Liver (tissue), 9 donors: ENCODE measurements around the gene VASP. TPM values are rescaled to one million over a fixed set of nuclear protein-coding genes. Genes with fewer than 3 reads are reported as not detected.

Experiments used
- DNase-seq: peaks from one replicate; pipeline ENCODE4 v3.0.0-alpha.2; 2017; ENCODE audit warnings: low spot score
- H3K27ac ChIP-seq, 2 donors: one replicate each; pipeline ENCODE4 v1.7.0; 2013; ENCODE audit warnings: inconsistent platforms in 2 of 2, low read length in 2 of 2, control low read depth in 1 of 2, low read depth in 1 of 2, mild to moderate bottlenecking in 1 of 2
- H3K27me3 ChIP-seq, 4 donors: one replicate each; pipeline versions ENCODE4 v1.6.1 to v1.7.0; 2013; ENCODE audit warnings: low read length in 3 of 4, inconsistent platforms in 1 of 4, mild to moderate bottlenecking in 1 of 4, moderate library complexity in 1 of 4; ENCODE audit not compliant: control insufficient read depth in 4 of 4, insufficient read depth in 4 of 4
- H3K36me3 ChIP-seq, 4 donors: one replicate each; pipeline versions ENCODE4 v1.6.1 to v1.7.0; 2013; ENCODE audit warnings: low read length in 3 of 4, mild to moderate bottlenecking in 3 of 4, low read depth in 1 of 4, moderate library complexity in 1 of 4; ENCODE audit not compliant: control insufficient read depth in 4 of 4, insufficient read depth in 3 of 4
- H3K4me1 ChIP-seq, 4 donors: one replicate each; pipeline versions ENCODE4 v1.6.1 to v1.7.0; 2013; ENCODE audit warnings: low read length in 3 of 4, mild to moderate bottlenecking in 3 of 4, moderate library complexity in 1 of 4; ENCODE audit not compliant: control insufficient read depth in 4 of 4, insufficient read depth in 4 of 4
- H3K4me3 ChIP-seq, 3 donors: one replicate each; pipeline versions ENCODE4 v1.6.1 to v1.7.0; 2013; ENCODE audit warnings: low read length in 3 of 3, control low read depth in 1 of 3, low read depth in 1 of 3, mild to moderate bottlenecking in 1 of 3
- H3K9ac ChIP-seq, 2 donors: one replicate each; pipeline ENCODE4 v1.7.0; 2013; ENCODE audit warnings: low read length in 2 of 2, mild to moderate bottlenecking in 2 of 2, moderate library complexity in 2 of 2, control low read depth in 1 of 2, low read depth in 1 of 2
- H3K9me3 ChIP-seq, 4 donors: one replicate each; pipeline versions ENCODE4 v1.6.1 to v1.7.0; 2013; ENCODE audit warnings: low read length in 3 of 4; ENCODE audit not compliant: control insufficient read depth in 4 of 4
- EGR1 ChIP-seq, 2 donors: IDR thresholded peaks; 2 replicates each; pipeline ENCODE4 v1.6.1; 2016 to 2018; ENCODE audit warnings: antibody characterized with exemption in 2 of 2, low read depth in 2 of 2
- FOXA1 ChIP-seq: IDR thresholded peaks from 2 replicates; pipeline ENCODE4 v1.6.1; 2016; ENCODE audit warnings: antibody characterized with exemption
- FOXA2 ChIP-seq: IDR thresholded peaks from 2 replicates; pipeline ENCODE4 v1.6.1; 2016; ENCODE audit warnings: antibody characterized with exemption
- GABPA ChIP-seq, 2 donors: IDR thresholded peaks in 1 of 2; conservative IDR thresholded peaks in 1 of 2; 2 replicates each; pipeline ENCODE4 v1.6.1; 2016; ENCODE audit warnings: antibody characterized with exemption in 2 of 2, mild to moderate bottlenecking in 1 of 2, moderate library complexity in 1 of 2
- HNF4A ChIP-seq, 2 donors: conservative IDR thresholded peaks; 2 replicates each; pipeline ENCODE4 v1.6.1; 2016; ENCODE audit warnings: antibody characterized with exemption in 2 of 2, mild to moderate bottlenecking in 2 of 2
- HNF4G ChIP-seq: IDR thresholded peaks from 2 replicates; pipeline ENCODE4 v1.6.1; 2016; ENCODE audit warnings: antibody characterized with exemption
- JUND ChIP-seq, 2 donors: IDR thresholded peaks; 2 replicates each; pipeline ENCODE4 v1.6.1; 2016; ENCODE audit warnings: antibody characterized with exemption in 2 of 2
- NR2F2 ChIP-seq: IDR thresholded peaks from 2 replicates; pipeline ENCODE4 v1.6.1; 2016; ENCODE audit warnings: antibody characterized with exemption
- RAD21 ChIP-seq, 2 donors: IDR thresholded peaks; 2 replicates each; pipeline ENCODE4 v1.6.1; 2016; ENCODE audit warnings: antibody characterized with exemption in 2 of 2, mild to moderate bottlenecking in 2 of 2
- RXRA ChIP-seq, 2 donors: IDR thresholded peaks; 2 replicates each; pipeline ENCODE4 v1.6.1; 2017 to 2018; ENCODE audit warnings: antibody characterized with exemption in 2 of 2, mild to moderate bottlenecking in 1 of 2
- SP1 ChIP-seq: IDR thresholded peaks from 2 replicates; pipeline ENCODE4 v1.6.1; 2018; ENCODE audit warnings: antibody characterized with exemption, mild to moderate bottlenecking
- TAF1 ChIP-seq: conservative IDR thresholded peaks from 2 replicates; pipeline ENCODE4 v1.6.1; 2016; ENCODE audit warnings: antibody characterized with exemption, mild to moderate bottlenecking
- YY1 ChIP-seq: IDR thresholded peaks from 2 replicates; pipeline ENCODE4 v1.6.1; 2016; ENCODE audit warnings: antibody characterized with exemption, mild to moderate bottlenecking
- WGBS: extraction: QIAGEN DNeasy Blood & Tissue Kit; methylation state at CpG from one replicate; pipeline ENCODE4 v1.1.7; 2013; 5-methylcytosine and 5-hydroxymethylcytosine counted together
- polyA plus RNA-seq, 2 donors: library from polyadenylated mRNA; stranded (reverse) in 1 of 2; unstranded in 1 of 2; fragments of 200-250 nt in 1 of 2; fragments of >200 nt in 1 of 2; fragmentation: Nextera tagmentation in 1 of 2; extraction: Ambion mirVana in 1 of 2; gene quantifications; one replicate each; pipeline versions ENCODE4 v1.2.1 to v1.2.3, GENCODE V29; 2013 to 2015
- total RNA-seq, 2 donors: library from RNA; depleted of rRNA; stranded (reverse); fragments of >200 nt; gene quantifications; one replicate each; pipeline ENCODE4 v1.2.3, GENCODE V29; 2014
- TF ChIP-seq, protein P1 (sequence below): IDR thresholded peaks from 2 replicates; pipeline ENCODE4 v1.6.1; 2016; ENCODE audit warnings: antibody characterized with exemption
- TF ChIP-seq, protein P2 (sequence below): IDR thresholded peaks from 2 replicates; pipeline ENCODE4 v1.6.1; 2016; ENCODE audit warnings: antibody characterized with exemption
- TF ChIP-seq, protein P3 (sequence below): IDR thresholded peaks from 2 replicates; pipeline ENCODE4 v1.6.1; 2016; ENCODE audit warnings: antibody characterized with exemption, mild to moderate bottlenecking
- TF ChIP-seq, protein P4 (sequence below): IDR thresholded peaks from 2 replicates; pipeline ENCODE4 v1.6.1; 2016; ENCODE audit warnings: antibody characterized with exemption
- TF ChIP-seq, protein P5 (sequence below): fragments of 150-350 bp; IDR thresholded peaks from 2 replicates; pipeline ENCODE4 v1.5.1; 2017; ENCODE audit warnings: improper control_type of control experiment, low read depth, low read length; ENCODE audit not compliant: missing input control
- donor health status: healthy.
- donor health status: healthy.
- donor health status: healthy.
- donor health status: healthy.
- donor health status: healthy.

The VASP gene
- total and polyA plus RNA-seq, 4 donors, result 7.3 to 29.1 (median 22.7) TPM

DNA sequence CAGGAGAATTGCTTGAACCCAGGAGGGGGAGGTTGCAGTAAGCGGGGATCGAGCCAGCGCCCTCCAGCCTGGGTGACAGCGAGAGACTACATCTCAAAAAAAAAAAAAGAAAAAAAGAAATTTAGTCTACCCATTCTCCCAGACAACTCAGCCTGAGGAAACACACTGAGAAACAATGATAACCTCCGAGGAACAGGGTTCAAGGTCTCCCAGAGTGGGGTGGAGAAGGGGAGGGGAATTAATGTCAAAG lies 1.4 kb upstream of the VASP start:
- Histone ChIP-seq H3K27ac (peak overlapping the region; percentile 88 to 89), H3K36me3 (no peaks in the 10 kb centered on the region), H3K9me3 (no peaks in the 10 kb centered on the region), H3K4me1 (peaks cover 1 to 30% (median 16%) of the 10 kb centered on the region in 4 donors), H3K9ac (peak overlapping the region; percentile 8 to 85), H3K27me3 (no peaks in the 10 kb centered on the region), H3K4me3 (no peak overlapping the region)
- DNase-seq, result no peak
- TF ChIP-seq HNF4A (conservative IDR thresholded peaks at IDR 0.05) (peak; percentile 28 to 50), NR2F2 (peak; percentile 71)
- TF ChIP-seq, protein P1, sequence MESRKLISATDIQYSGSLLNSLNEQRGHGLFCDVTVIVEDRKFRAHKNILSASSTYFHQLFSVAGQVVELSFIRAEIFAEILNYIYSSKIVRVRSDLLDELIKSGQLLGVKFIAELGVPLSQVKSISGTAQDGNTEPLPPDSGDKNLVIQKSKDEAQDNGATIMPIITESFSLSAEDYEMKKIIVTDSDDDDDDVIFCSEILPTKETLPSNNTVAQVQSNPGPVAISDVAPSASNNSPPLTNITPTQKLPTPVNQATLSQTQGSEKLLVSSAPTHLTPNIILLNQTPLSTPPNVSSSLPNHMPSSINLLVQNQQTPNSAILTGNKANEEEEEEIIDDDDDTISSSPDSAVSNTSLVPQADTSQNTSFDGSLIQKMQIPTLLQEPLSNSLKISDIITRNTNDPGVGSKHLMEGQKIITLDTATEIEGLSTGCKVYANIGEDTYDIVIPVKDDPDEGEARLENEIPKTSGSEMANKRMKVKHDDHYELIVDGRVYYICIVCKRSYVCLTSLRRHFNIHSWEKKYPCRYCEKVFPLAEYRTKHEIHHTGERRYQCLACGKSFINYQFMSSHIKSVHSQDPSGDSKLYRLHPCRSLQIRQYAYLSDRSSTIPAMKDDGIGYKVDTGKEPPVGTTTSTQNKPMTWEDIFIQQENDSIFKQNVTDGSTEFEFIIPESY, result no peak
- 62% methylated on average over 5 of the region's 5 CpGs for WGBS

DNA sequence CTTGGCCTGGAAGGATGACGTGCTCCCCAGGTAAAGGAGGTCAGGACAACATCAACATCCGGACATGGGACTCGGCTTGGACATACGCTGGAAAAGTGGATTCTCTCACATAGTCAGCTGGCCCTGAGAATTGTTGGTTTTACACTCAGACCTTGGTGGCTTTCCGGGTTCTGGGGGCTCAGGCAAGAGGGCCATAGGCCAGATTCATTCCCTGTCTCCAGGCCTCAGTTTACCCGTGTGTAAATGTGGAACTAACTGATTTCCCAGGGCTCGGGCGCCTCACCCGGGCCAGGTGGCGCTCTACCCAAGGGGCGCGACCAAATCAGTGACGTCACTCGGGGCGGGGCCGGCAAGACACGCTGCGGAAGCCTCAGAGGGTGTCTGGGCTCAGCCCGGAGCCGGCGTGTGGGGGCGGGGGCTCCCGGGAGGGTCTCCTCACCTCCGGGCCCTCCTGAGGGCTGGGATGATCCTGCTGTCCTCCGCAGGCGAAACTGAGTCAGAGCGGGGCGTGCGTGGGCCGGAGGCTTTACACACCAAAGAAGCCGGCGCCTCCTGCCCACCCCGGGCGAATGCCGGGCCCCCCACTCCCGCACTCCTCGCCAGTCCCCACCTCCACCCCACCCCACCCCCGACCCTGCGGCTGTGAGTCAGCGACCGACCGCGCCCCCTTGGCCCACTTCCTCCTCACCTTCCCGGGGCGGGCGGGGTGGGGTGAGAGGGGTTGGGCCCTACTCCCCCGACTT lies 862 bp upstream of the VASP start:
- WGBS, result under 1% methylated on average over 47 of the region's 47 CpGs
- Histone ChIP-seq H3K27me3 (no peaks in the 10 kb centered on the region), H3K27ac (peak overlapping the region; percentile 88 to 89), H3K9me3 (no peaks in the 10 kb centered on the region), H3K36me3 (no peaks in the 10 kb centered on the region), H3K9ac (peak overlapping the region; percentile 52 to 85), H3K4me3 (peak overlapping the region; percentile 79 to 96 (median 95)), H3K4me1 (peaks cover 1 to 30% (median 16%) of the 10 kb centered on the region in 4 donors)
- DNase-seq, result peak; percentile 96
- TF ChIP-seq FOXA1, result no peak
- no peak for TF ChIP-seq NR2F2
- TF ChIP-seq, protein P1, result no peak
- peak; percentile 38 for TF ChIP-seq YY1
- TF ChIP-seq GABPA (IDR thresholded peaks at IDR 0.05 in 1 of 2, conservative IDR thresholded peaks at IDR 0.05 in 1 of 2), result no peak
- peak; percentile 45 to 55 for TF ChIP-seq RXRA (IDR thresholded peaks at IDR 0.05)
- TF ChIP-seq TAF1, result no peak
- peak in 1 of 2 donors; percentile 54 for TF ChIP-seq EGR1 (IDR thresholded peaks at IDR 0.05; ENCODE audit: low read depth in 2 of 2)
- TF ChIP-seq, protein P2, sequence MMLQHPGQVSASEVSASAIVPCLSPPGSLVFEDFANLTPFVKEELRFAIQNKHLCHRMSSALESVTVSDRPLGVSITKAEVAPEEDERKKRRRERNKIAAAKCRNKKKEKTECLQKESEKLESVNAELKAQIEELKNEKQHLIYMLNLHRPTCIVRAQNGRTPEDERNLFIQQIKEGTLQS, result no peak
- peak; percentile 67 for TF ChIP-seq SP1
- TF ChIP-seq, protein P3, sequence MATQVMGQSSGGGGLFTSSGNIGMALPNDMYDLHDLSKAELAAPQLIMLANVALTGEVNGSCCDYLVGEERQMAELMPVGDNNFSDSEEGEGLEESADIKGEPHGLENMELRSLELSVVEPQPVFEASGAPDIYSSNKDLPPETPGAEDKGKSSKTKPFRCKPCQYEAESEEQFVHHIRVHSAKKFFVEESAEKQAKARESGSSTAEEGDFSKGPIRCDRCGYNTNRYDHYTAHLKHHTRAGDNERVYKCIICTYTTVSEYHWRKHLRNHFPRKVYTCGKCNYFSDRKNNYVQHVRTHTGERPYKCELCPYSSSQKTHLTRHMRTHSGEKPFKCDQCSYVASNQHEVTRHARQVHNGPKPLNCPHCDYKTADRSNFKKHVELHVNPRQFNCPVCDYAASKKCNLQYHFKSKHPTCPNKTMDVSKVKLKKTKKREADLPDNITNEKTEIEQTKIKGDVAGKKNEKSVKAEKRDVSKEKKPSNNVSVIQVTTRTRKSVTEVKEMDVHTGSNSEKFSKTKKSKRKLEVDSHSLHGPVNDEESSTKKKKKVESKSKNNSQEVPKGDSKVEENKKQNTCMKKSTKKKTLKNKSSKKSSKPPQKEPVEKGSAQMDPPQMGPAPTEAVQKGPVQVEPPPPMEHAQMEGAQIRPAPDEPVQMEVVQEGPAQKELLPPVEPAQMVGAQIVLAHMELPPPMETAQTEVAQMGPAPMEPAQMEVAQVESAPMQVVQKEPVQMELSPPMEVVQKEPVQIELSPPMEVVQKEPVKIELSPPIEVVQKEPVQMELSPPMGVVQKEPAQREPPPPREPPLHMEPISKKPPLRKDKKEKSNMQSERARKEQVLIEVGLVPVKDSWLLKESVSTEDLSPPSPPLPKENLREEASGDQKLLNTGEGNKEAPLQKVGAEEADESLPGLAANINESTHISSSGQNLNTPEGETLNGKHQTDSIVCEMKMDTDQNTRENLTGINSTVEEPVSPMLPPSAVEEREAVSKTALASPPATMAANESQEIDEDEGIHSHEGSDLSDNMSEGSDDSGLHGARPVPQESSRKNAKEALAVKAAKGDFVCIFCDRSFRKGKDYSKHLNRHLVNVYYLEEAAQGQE, result peak; percentile 68
- TF ChIP-seq, protein P4, sequence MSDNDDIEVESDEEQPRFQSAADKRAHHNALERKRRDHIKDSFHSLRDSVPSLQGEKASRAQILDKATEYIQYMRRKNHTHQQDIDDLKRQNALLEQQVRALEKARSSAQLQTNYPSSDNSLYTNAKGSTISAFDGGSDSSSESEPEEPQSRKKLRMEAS, result peak; percentile 45
- TF ChIP-seq, protein P5, sequence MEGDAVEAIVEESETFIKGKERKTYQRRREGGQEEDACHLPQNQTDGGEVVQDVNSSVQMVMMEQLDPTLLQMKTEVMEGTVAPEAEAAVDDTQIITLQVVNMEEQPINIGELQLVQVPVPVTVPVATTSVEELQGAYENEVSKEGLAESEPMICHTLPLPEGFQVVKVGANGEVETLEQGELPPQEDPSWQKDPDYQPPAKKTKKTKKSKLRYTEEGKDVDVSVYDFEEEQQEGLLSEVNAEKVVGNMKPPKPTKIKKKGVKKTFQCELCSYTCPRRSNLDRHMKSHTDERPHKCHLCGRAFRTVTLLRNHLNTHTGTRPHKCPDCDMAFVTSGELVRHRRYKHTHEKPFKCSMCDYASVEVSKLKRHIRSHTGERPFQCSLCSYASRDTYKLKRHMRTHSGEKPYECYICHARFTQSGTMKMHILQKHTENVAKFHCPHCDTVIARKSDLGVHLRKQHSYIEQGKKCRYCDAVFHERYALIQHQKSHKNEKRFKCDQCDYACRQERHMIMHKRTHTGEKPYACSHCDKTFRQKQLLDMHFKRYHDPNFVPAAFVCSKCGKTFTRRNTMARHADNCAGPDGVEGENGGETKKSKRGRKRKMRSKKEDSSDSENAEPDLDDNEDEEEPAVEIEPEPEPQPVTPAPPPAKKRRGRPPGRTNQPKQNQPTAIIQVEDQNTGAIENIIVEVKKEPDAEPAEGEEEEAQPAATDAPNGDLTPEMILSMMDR, result no peak
- TF ChIP-seq HNF4G, result no peak
- TF ChIP-seq HNF4A (conservative IDR thresholded peaks at IDR 0.05), result no peak
- peak; percentile 33 to 38 for TF ChIP-seq JUND (IDR thresholded peaks at IDR 0.05)
- peak; percentile 30 to 43 for TF ChIP-seq RAD21 (IDR thresholded peaks at IDR 0.05)
- no peak for TF ChIP-seq FOXA2
